HCT116 (cell line): ENCODE measurements around the gene ANKRD44. TPM values are rescaled to one million over a fixed set of nuclear protein-coding genes. Genes with fewer than 3 reads are reported as not detected.

Experiments
- ATAC-seq: fragments of 200-7000 bp; cut with Tn5 transposase; 2 replicates; pipeline ENCODE4 v1.9.1; 2020; ENCODE audit warnings: mild to moderate bottlenecking, moderate library complexity
- BruUV-seq: library from RNA; stranded (reverse); fragments of 400-500 nt; replicated peaks from 2 replicates; lab custom pipeline; 2021; lab: Mats Ljungman, UMichigan
- CTCF ChIA-PET: fragments of 300-600 bp; sonication (Branson Sonifier 250); formaldehyde crosslinking; loops from one replicate; lab custom pipeline; 2021; ENCODE audit warnings: antibody characterized with exemption; lab: Charles Lee
- POLR2A ChIA-PET: fragments of 300-600, 350-600 bp; sonication (Branson Sonifier 250); formaldehyde crosslinking; loops from one replicate; lab custom pipeline; 2021; ENCODE audit warnings: antibody characterized with exemption; lab: Charles Lee
- RAD21 ChIA-PET, 2 experiments: fragments of 300-600 bp; sonication (Branson Sonifier 250); formaldehyde crosslinking; loops; one replicate each; lab custom pipeline; 2023; ENCODE audit warnings: low total read pairs in 2 of 2; ENCODE audit not compliant: uncharacterized antibody in 2 of 2, unreplicated experiment in 2 of 2, low non-redundant PET in 1 of 2; lab: Charles Lee
- DNase-seq: peaks from one replicate; pipeline ENCODE4 v3.0.0-alpha.2; 2010; ENCODE audit warnings: low read depth, low spot score
- H2AFZ ChIP-seq: fragments of 200-600 bp; shearing (Covaris generic), sonication (generic); 2 replicates; pipeline ENCODE4 v1.6.1; 2017; ENCODE audit warnings: low read depth, mixed run types, mixed read lengths, antibody characterized with exemption, low read length; ENCODE audit not compliant: poor library complexity, severe bottlenecking
- H3K27ac ChIP-seq: 2 replicates; pipeline ENCODE4 v1.5.1; 2012; ENCODE audit warnings: low read depth, low read length
- H3K27me3 ChIP-seq: fragments of 200-600 bp; sonication (generic); 2 replicates; pipeline ENCODE4 v1.6.1; 2016; ENCODE audit warnings: mixed run types, low read length, mixed read lengths; ENCODE audit not compliant: insufficient read depth
- H3K36me3 ChIP-seq, 2 experiments: fragments of 200-500 bp in 1 of 2; fragments of 200-600 bp in 1 of 2; sonication (Bioruptor generic) in 1 of 2; sonication (generic) in 1 of 2; 2 replicates each; pipeline versions ENCODE4 v1.5.1 to v1.6.1; 2014 to 2016; ENCODE audit warnings: low read length in 2 of 2, inconsistent platforms in 1 of 2, mixed read lengths in 1 of 2, mixed run types in 1 of 2; ENCODE audit not compliant: insufficient read depth in 2 of 2, control insufficient read depth in 1 of 2
- H3K4me1 ChIP-seq, 2 experiments: fragments of 200-600 bp in 1 of 2; sonication (generic) in 1 of 2; 2 replicates each; pipeline versions ENCODE4 v1.5.1 to v1.6.1; 2012 to 2017; ENCODE audit warnings: low read length in 2 of 2, inconsistent platforms in 1 of 2, mild to moderate bottlenecking in 1 of 2, mixed read lengths in 1 of 2, mixed run types in 1 of 2, moderate library complexity in 1 of 2; ENCODE audit not compliant: insufficient read depth in 2 of 2, control insufficient read depth in 1 of 2
- H3K4me2 ChIP-seq: fragments of 200-600 bp; sonication (generic); 2 replicates; pipeline ENCODE4 v1.6.1; 2017; ENCODE audit warnings: mixed run types, low read length, mixed read lengths
- H3K4me3 ChIP-seq, 2 experiments: fragments of 200-600 bp in 1 of 2; sonication (generic) in 1 of 2; replicated peaks in 1 of 2; 2 replicates each; pipeline ENCODE4 v1.5.1; 2011 to 2016; ENCODE audit warnings: low read length in 2 of 2, control low read depth in 1 of 2, low read depth in 1 of 2, mild to moderate bottlenecking in 1 of 2, mixed read lengths in 1 of 2, mixed run types in 1 of 2
- H3K79me2 ChIP-seq: fragments of 200-600 bp; sonication (generic); 2 replicates; pipeline ENCODE4 v1.6.1; 2017; ENCODE audit warnings: mild to moderate bottlenecking, mixed run types, low read length, moderate library complexity, mixed read lengths; ENCODE audit not compliant: insufficient read depth
- H3K9ac ChIP-seq: fragments of 200-600 bp; sonication (generic); 2 replicates; pipeline ENCODE4 v1.6.1; 2016; ENCODE audit warnings: low read length, mixed read lengths
- H3K9me2 ChIP-seq: fragments of 200-600 bp; sonication (generic), shearing (Covaris generic); 2 replicates; pipeline ENCODE4 v1.6.1; 2017; ENCODE audit warnings: mixed run types, mild to moderate bottlenecking, moderate library complexity; ENCODE audit not compliant: insufficient read depth
- H3K9me3 ChIP-seq, 2 experiments: fragments of 200-500 bp in 1 of 2; fragments of 200-600 bp in 1 of 2; sonication (Bioruptor generic) in 1 of 2; sonication (generic) in 1 of 2; 2 replicates each; pipeline ENCODE4 v1.6.1; 2014 to 2017; ENCODE audit warnings: low read length in 2 of 2, mixed read lengths in 2 of 2, inconsistent platforms in 1 of 2, low read depth in 1 of 2, mild to moderate bottlenecking in 1 of 2, mixed run types in 1 of 2, moderate library complexity in 1 of 2; ENCODE audit not compliant: control insufficient read depth in 1 of 2, insufficient read depth in 1 of 2
- H4K20me1 ChIP-seq: fragments of 200-600 bp; sonication (generic), shearing (Covaris generic); 2 replicates; pipeline ENCODE4 v1.6.1; 2017; ENCODE audit warnings: mixed run types, mild to moderate bottlenecking, moderate library complexity; ENCODE audit not compliant: insufficient read depth
- CBX3 ChIP-seq: IDR thresholded peaks from 2 replicates; pipeline ENCODE4 v1.6.1; 2012; ENCODE audit warnings: low read depth
- CEBPB ChIP-seq: IDR thresholded peaks from 2 replicates; pipeline ENCODE4 v1.6.1; 2012; ENCODE audit warnings: low read depth
- EGR1 ChIP-seq: IDR thresholded peaks from 2 replicates; pipeline ENCODE4 v1.6.1; 2012; ENCODE audit warnings: low read depth
- ELF1 ChIP-seq: IDR thresholded peaks from 2 replicates; pipeline ENCODE4 v1.6.1; 2012; ENCODE audit warnings: low read depth, borderline replicate concordance
- EZH2 ChIP-seq: fragments of 200-600 bp; sonication (generic); IDR thresholded peaks from 2 replicates; pipeline ENCODE4 v1.6.1; 2017; ENCODE audit warnings: antibody characterized with exemption, mixed run types
- FOSL1 ChIP-seq: IDR thresholded peaks from 2 replicates; pipeline ENCODE4 v1.6.1; 2012; ENCODE audit warnings: low read depth
- JUND ChIP-seq: IDR thresholded peaks from 2 replicates; pipeline ENCODE4 v1.6.1; 2012
- POLR2AphosphoS5 ChIP-seq: IDR thresholded peaks from 2 replicates; pipeline ENCODE4 v1.6.1; 2011; ENCODE audit warnings: mild to moderate bottlenecking, low read depth, low read length, moderate library complexity
- SP1 ChIP-seq: IDR thresholded peaks from 2 replicates; pipeline ENCODE4 v1.6.1; 2012; ENCODE audit warnings: low read depth
- TCF7L2 ChIP-seq: IDR thresholded peaks from 2 replicates; pipeline ENCODE4 v1.7.0; 2011; ENCODE audit warnings: borderline replicate concordance, inconsistent platforms; ENCODE audit not compliant: insufficient read depth, insufficient read length; ENCODE audit errors: extremely low read depth
- ZFX ChIP-seq: fragments of 450-650 bp; IDR thresholded peaks from 2 replicates; pipeline ENCODE4 v1.6.1; 2017
- ZNF274 ChIP-seq: fragments of 200-500 bp; sonication (Bioruptor generic); IDR thresholded peaks from 2 replicates; pipeline ENCODE4 v1.6.1; 2014; ENCODE audit warnings: mild to moderate bottlenecking, low read depth, low read length, inconsistent platforms
- intact Hi-C: fragments of 100-400 bp; cut with micrococcal nuclease; formaldehyde crosslinking; loops from 2 replicates; pipeline ENCODE4 v1.10.0; 2022
- total RNA-seq: library from RNA; stranded (reverse); gene quantifications from one replicate; pipeline ENCODE4 v1.2.1, GENCODE V29; 2021; ENCODE audit not compliant: unreplicated experiment
- TF ChIP-seq, protein P1 (sequence below): IDR thresholded peaks from 2 replicates; pipeline ENCODE4 v1.6.1; 2012
- TF ChIP-seq, protein P2 (sequence below), 3 experiments: fragments of 200-600 bp in 1 of 3; sonication (generic) in 1 of 3; IDR thresholded peaks in 2 of 3; conservative IDR thresholded peaks in 1 of 3; 2 replicates each; pipeline ENCODE4 v1.5.1; 2012 to 2017; ENCODE audit warnings: low read depth in 2 of 3, low read length in 2 of 3, antibody characterized with exemption in 1 of 3, borderline replicate concordance in 1 of 3, control low read depth in 1 of 3, mild to moderate bottlenecking in 1 of 3, mixed read lengths in 1 of 3, mixed run types in 1 of 3, moderate library complexity in 1 of 3; ENCODE audit not compliant: insufficient read depth in 1 of 3
- TF ChIP-seq, protein P3 (sequence below): IDR thresholded peaks from 2 replicates; pipeline ENCODE4 v1.6.1; 2012; ENCODE audit warnings: low read depth
- TF ChIP-seq, protein P4 (sequence below): IDR thresholded peaks from 2 replicates; pipeline ENCODE4 v1.6.1; 2012

ANKRD44 gene
- total RNA-seq, 1 experiment from 2014 or later = 2.7 TPM

DNA sequence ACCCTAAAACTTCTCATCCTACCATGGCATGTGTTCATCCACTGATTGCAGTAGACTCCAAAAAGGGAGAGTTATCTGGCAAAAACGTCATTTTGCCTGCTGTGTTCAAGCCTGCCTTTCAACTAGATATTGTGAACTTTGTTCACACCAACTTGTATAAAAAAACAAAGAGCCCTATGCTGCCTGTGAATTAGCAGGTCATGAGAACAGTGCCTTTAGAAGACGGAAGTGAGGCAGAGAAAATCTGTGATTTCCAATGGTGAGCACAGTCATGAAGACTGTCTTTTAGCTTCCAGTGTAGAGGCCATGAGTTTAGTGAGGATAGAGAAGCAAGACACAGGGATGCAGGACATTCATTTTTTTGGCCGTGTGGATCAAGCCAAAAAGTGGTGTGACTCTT lies 280.5 kb downstream of the ANKRD44 start:
- ATAC-seq (no peak), DNase-seq (no peak)
- Histone ChIP-seq H3K9ac (no peak overlapping the region), H3K4me1 (peaks cover 8 to 11% of the 10 kb centered on the region in 2 experiments), H3K79me2 (no peaks in the 10 kb centered on the region), H3K36me3 (no peaks in the 10 kb centered on the region), H3K27ac (no peak overlapping the region), H3K4me3 (no peak overlapping the region), H3K4me2 (no peak overlapping the region), H4K20me1 (no peaks in the 10 kb centered on the region), H3K9me2 (no peaks in the 10 kb centered on the region), H2AFZ (no peak overlapping the region), H3K9me3 (no peaks in the 10 kb centered on the region), H3K27me3 (no peaks in the 10 kb centered on the region)
- TF ChIP-seq, protein P1, sequence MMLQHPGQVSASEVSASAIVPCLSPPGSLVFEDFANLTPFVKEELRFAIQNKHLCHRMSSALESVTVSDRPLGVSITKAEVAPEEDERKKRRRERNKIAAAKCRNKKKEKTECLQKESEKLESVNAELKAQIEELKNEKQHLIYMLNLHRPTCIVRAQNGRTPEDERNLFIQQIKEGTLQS = no peak
- no TSS peak for BruUV-seq
- CTCF ChIA-PET = no interaction called here
- RAD21 ChIA-PET = no interaction called here
- POLR2A ChIA-PET = no interaction called here
- intact Hi-C loops = no loop called here

DNA sequence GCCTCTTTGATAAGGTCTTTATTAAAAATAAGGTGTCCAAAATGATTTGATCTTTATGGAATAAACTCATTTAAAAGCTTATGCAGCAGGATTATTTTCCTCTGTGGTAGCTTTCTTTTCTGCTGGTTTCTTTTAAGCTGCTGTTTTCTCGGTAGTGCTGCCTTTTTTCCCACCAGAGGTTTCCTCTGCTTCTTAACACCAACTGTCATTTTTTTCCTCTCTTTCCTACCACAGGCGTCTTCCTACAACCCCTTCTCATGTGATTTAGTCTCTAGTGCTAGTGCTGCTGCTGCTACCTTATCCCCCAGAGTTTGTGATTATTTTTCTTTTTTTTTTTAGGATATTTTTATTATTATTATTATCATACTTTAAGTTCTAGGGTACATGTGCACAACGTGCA lies 281.9 kb downstream of the ANKRD44 start:
- Histone ChIP-seq H3K27me3 (no peaks in the 10 kb centered on the region), H3K36me3 (no peaks in the 10 kb centered on the region), H3K9me3 (no peaks in the 10 kb centered on the region), H2AFZ (peak overlapping the region; percentile 72), H3K4me2 (peak overlapping the region; percentile 43; the same call in 1 of the 2 replicates), H3K4me3 (no peak overlapping the region), H4K20me1 (no peaks in the 10 kb centered on the region), H3K4me1 (peaks cover 8 to 11% of the 10 kb centered on the region in 2 experiments), H3K79me2 (no peaks in the 10 kb centered on the region), H3K27ac (no peak overlapping the region), H3K9me2 (no peaks in the 10 kb centered on the region), H3K9ac (no peak overlapping the region)
- no TSS peak for BruUV-seq
- POLR2A ChIA-PET = no interaction called here
- RAD21 ChIA-PET = no interaction called here
- intact Hi-C loops = no loop called here
- DNase-seq (no peak), ATAC-seq (no peak)
- CTCF ChIA-PET = interaction anchor here (0.9 to 1.4 kb wide), 2 partner anchors 17 to 85 kb away, joined by 3 to 5 read pairs; no protein-coding TSS in a partner anchor
- TF ChIP-seq CBX3 (no peak), EZH2 (no peak), TCF7L2 (no peak), ELF1 (no peak), JUND (no peak), SP1 (no peak), CEBPB (no peak), EGR1 (no peak), POLR2AphosphoS5 (no peak), ZNF274 (no peak), ZFX (no peak), FOSL1 (no peak)
- TF ChIP-seq, protein P2, sequence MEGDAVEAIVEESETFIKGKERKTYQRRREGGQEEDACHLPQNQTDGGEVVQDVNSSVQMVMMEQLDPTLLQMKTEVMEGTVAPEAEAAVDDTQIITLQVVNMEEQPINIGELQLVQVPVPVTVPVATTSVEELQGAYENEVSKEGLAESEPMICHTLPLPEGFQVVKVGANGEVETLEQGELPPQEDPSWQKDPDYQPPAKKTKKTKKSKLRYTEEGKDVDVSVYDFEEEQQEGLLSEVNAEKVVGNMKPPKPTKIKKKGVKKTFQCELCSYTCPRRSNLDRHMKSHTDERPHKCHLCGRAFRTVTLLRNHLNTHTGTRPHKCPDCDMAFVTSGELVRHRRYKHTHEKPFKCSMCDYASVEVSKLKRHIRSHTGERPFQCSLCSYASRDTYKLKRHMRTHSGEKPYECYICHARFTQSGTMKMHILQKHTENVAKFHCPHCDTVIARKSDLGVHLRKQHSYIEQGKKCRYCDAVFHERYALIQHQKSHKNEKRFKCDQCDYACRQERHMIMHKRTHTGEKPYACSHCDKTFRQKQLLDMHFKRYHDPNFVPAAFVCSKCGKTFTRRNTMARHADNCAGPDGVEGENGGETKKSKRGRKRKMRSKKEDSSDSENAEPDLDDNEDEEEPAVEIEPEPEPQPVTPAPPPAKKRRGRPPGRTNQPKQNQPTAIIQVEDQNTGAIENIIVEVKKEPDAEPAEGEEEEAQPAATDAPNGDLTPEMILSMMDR (IDR thresholded peaks at IDR 0.05 in 2 of 3, conservative IDR thresholded peaks at IDR 0.05 in 1 of 3; ENCODE audit: borderline replicate concordance in 1 of 3, insufficient read depth in 1 of 3, low read depth in 2 of 3, low read length in 2 of 3) = no peak
- TF ChIP-seq, protein P3, sequence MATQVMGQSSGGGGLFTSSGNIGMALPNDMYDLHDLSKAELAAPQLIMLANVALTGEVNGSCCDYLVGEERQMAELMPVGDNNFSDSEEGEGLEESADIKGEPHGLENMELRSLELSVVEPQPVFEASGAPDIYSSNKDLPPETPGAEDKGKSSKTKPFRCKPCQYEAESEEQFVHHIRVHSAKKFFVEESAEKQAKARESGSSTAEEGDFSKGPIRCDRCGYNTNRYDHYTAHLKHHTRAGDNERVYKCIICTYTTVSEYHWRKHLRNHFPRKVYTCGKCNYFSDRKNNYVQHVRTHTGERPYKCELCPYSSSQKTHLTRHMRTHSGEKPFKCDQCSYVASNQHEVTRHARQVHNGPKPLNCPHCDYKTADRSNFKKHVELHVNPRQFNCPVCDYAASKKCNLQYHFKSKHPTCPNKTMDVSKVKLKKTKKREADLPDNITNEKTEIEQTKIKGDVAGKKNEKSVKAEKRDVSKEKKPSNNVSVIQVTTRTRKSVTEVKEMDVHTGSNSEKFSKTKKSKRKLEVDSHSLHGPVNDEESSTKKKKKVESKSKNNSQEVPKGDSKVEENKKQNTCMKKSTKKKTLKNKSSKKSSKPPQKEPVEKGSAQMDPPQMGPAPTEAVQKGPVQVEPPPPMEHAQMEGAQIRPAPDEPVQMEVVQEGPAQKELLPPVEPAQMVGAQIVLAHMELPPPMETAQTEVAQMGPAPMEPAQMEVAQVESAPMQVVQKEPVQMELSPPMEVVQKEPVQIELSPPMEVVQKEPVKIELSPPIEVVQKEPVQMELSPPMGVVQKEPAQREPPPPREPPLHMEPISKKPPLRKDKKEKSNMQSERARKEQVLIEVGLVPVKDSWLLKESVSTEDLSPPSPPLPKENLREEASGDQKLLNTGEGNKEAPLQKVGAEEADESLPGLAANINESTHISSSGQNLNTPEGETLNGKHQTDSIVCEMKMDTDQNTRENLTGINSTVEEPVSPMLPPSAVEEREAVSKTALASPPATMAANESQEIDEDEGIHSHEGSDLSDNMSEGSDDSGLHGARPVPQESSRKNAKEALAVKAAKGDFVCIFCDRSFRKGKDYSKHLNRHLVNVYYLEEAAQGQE = no peak
- TF ChIP-seq, protein P4, sequence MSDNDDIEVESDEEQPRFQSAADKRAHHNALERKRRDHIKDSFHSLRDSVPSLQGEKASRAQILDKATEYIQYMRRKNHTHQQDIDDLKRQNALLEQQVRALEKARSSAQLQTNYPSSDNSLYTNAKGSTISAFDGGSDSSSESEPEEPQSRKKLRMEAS = no peak
- TF ChIP-seq, protein P1 = no peak
